GM12878 (cell line): Measurements from ENCODE around the gene DCC. TPM values are rescaled to one million over a fixed set of nuclear protein-coding genes. Genes with fewer than 3 reads are reported as not detected.

ENCODE experiments used
- ATAC-seq: fragments of 200-7000 bp; cut with Tn5 transposase; 3 replicates; pipeline ENCODE4 v1.9.1; 2020; ENCODE audit warnings: mild to moderate bottlenecking, moderate library complexity
- BruUV-seq: library from RNA; stranded (reverse); fragments of 400-500 nt; replicated peaks from 2 replicates; lab custom pipeline; 2021; lab: Mats Ljungman, UMichigan
- CTCF ChIA-PET: fragments of 300-600 bp; sonication (Branson Sonifier 250); formaldehyde crosslinking; extraction: SDS; loops from one replicate; lab custom pipeline; 2021; ENCODE audit warnings: inconsistent platforms; lab: Yijun Ruan, JAX
- POLR2A ChIA-PET: fragments of 350-600 bp; formaldehyde crosslinking; extraction: SDS; loops from one replicate; lab custom pipeline; 2021; ENCODE audit warnings: inconsistent platforms; lab: Charles Lee
- RAD21 ChIA-PET: fragments of 300-600 bp; sonication (Branson Sonifier 250); formaldehyde crosslinking; loops from one replicate; lab custom pipeline; 2023; ENCODE audit warnings: antibody characterized with exemption; ENCODE audit not compliant: unreplicated experiment; lab: Charles Lee
- SMC1A ChIA-PET: fragments of 300-600 bp; sonication (Branson Sonifier 250); formaldehyde crosslinking; loops from one replicate; lab custom pipeline; 2023; ENCODE audit not compliant: unreplicated experiment, uncharacterized antibody; lab: Charles Lee
- DNase-seq: peaks from one replicate; pipeline ENCODE4 v3.0.0-alpha.2; 2011; ENCODE audit warnings: low read depth, low spot score
- FAIRE-seq: peaks from 3 replicates; lab custom pipeline; 2011; peaks lifted over from hg19 to GRCh38; lab: Jason Lieb, UNC
- H2AFZ ChIP-seq: 2 replicates; pipeline ENCODE4 v1.6.0; 2011; ENCODE audit warnings: low read depth, low read length, control low read depth; ENCODE audit not compliant: control insufficient read depth
- H3K27ac ChIP-seq: 2 replicates; pipeline ENCODE4 v1.5.1; 2011; ENCODE audit warnings: control low read depth; ENCODE audit not compliant: control insufficient read depth, insufficient read depth
- H3K27me3 ChIP-seq, 2 experiments: replicated peaks in 1 of 2; 2 replicates each; pipeline versions ENCODE4 v1.6.0 to v1.6.1; 2011; ENCODE audit warnings: low read length in 1 of 2; ENCODE audit not compliant: control insufficient read depth in 2 of 2, insufficient read depth in 2 of 2
- H3K36me3 ChIP-seq, 2 experiments: 2 replicates each; pipeline ENCODE4 v1.5.1; 2011; ENCODE audit warnings: low read length in 1 of 2; ENCODE audit not compliant: control insufficient read depth in 2 of 2, insufficient read depth in 2 of 2
- H3K4me1 ChIP-seq: 2 replicates; pipeline ENCODE4 v1.6.1; 2011; ENCODE audit warnings: mild to moderate bottlenecking, low read length, moderate library complexity, mixed read lengths; ENCODE audit not compliant: control insufficient read depth, insufficient read depth
- H3K4me2 ChIP-seq: 2 replicates; pipeline ENCODE4 v1.6.0; 2011; ENCODE audit warnings: control low read depth; ENCODE audit not compliant: control insufficient read depth, insufficient read depth
- H3K4me3 ChIP-seq: fragments of 200-600 bp; sonication (generic); 2 replicates; pipeline ENCODE4 v1.5.1; 2016
- H3K79me2 ChIP-seq: 2 replicates; pipeline ENCODE4 v1.6.0; 2011; ENCODE audit warnings: low read length; ENCODE audit not compliant: control insufficient read depth, insufficient read depth
- H3K9ac ChIP-seq: 2 replicates; pipeline ENCODE4 v1.8.0; 2011; ENCODE audit warnings: low read length, control low read depth, mixed read lengths; ENCODE audit not compliant: control insufficient read depth, insufficient read depth
- H3K9me3 ChIP-seq: replicated peaks from 3 replicates; pipeline ENCODE4 v1.5.1; 2011; ENCODE audit warnings: mild to moderate bottlenecking, low read length; ENCODE audit not compliant: control insufficient read depth, insufficient read depth
- H4K20me1 ChIP-seq: 2 replicates; pipeline ENCODE4 v1.6.0; 2011; ENCODE audit not compliant: control insufficient read depth, insufficient read depth
- ETV6 ChIP-seq, 2 experiments: fragments of 450-650 bp in 1 of 2; IDR thresholded peaks in 1 of 2; conservative IDR thresholded peaks in 1 of 2; 2 replicates each; pipeline ENCODE4 v1.6.1; 2014; ENCODE audit warnings: antibody characterized with exemption in 1 of 2, borderline replicate concordance in 1 of 2, low read depth in 1 of 2, mild to moderate bottlenecking in 1 of 2, moderate library complexity in 1 of 2
- HDAC6 ChIP-seq: fragments of 200-600 bp; sonication (generic); IDR thresholded peaks from one replicate; pipeline ENCODE4 v1.8.0; 2017; ENCODE audit warnings: antibody characterized with exemption; ENCODE audit not compliant: unreplicated experiment
- MEF2A ChIP-seq: IDR thresholded peaks from 2 replicates; pipeline ENCODE4 v1.6.1; 2011; ENCODE audit warnings: low read depth, mild to moderate bottlenecking, low read length, moderate library complexity; ENCODE audit not compliant: insufficient read depth
- NFXL1 ChIP-seq: fragments of 450-650 bp; IDR thresholded peaks from 2 replicates; pipeline ENCODE4 v1.6.1; 2017; ENCODE audit warnings: antibody characterized with exemption, mild to moderate bottlenecking, borderline replicate concordance
- PAX8 ChIP-seq: fragments of 450-650 bp; IDR thresholded peaks from 2 replicates; pipeline ENCODE4 v1.6.1; 2017; ENCODE audit warnings: mild to moderate bottlenecking, moderate library complexity
- POU2F2 ChIP-seq: IDR thresholded peaks from 3 replicates; pipeline ENCODE4 v1.6.1; 2011; ENCODE audit warnings: low read depth, mild to moderate bottlenecking, low read length, borderline replicate concordance
- SIX5 ChIP-seq: IDR thresholded peaks from 2 replicates; pipeline ENCODE4 v1.6.1; 2011; ENCODE audit warnings: mild to moderate bottlenecking, low read depth, low read length, moderate library complexity; ENCODE audit not compliant: severe bottlenecking
- SPI1 ChIP-seq: IDR thresholded peaks from 2 replicates; pipeline ENCODE4 v1.6.1; 2011; ENCODE audit warnings: low read depth, mild to moderate bottlenecking, low read length, moderate library complexity, borderline replicate concordance; ENCODE audit not compliant: insufficient read depth
- TCF12 ChIP-seq: IDR thresholded peaks from 2 replicates; pipeline ENCODE4 v1.6.1; 2011; ENCODE audit warnings: low read depth, mild to moderate bottlenecking, low read length
- ZNF207 ChIP-seq: fragments of 450-650 bp; IDR thresholded peaks from 2 replicates; pipeline ENCODE4 v1.6.1; 2014; ENCODE audit warnings: antibody characterized with exemption, mild to moderate bottlenecking, borderline replicate concordance
- ZNF384 ChIP-seq: IDR thresholded peaks from 2 replicates; pipeline ENCODE4 v1.6.1; 2012; ENCODE audit warnings: low read depth, mild to moderate bottlenecking, low read length, improper control_type of control experiment, borderline replicate concordance
- WGBS: methylation state at CpG from one replicate; pipeline ENCODE4 v1.1.6; 2016; ENCODE audit warnings: low lambda C conversion rate; ENCODE audit not compliant: insufficient replicate concordance, insufficient coverage; ENCODE audit errors: missing lambda C conversion rate; 5-methylcytosine and 5-hydroxymethylcytosine counted together
- in situ Hi-C: fragments of 300-500 bp; cut with MboI; formaldehyde crosslinking; loops from 9 replicates; pipeline ENCODE4 v1.14.3; 2018; ENCODE audit warnings: mixed read lengths
- intact Hi-C: fragments of 100-400 bp; cut with micrococcal nuclease; formaldehyde crosslinking; loops from one replicate; pipeline ENCODE4 v1.14.2; 2022; ENCODE audit not compliant: unreplicated experiment
- polyA plus RNA-seq, 11 experiments: library from polyadenylated mRNA; depleted of rRNA in 4 of 11; unstranded in 6 of 11; stranded (reverse) in 5 of 11; fragments of >200 nt; fragmentation: Nextera tagmentation in 4 of 11; fragmentation: Illumina TruSeq in 1 of 11; extraction: Ambion mirVana in 4 of 11; extraction: Trizol in 1 of 11; gene quantifications; 1 replicate in 1 of 11; 2 replicates in 10 of 11; pipeline versions ENCODE4 v1.2.1 to v1.2.3, GENCODE V29; 2011 to 2016; ENCODE audit warnings: inconsistent platforms in 2 of 11, missing spikeins in 2 of 11, low read depth in 1 of 11
- total RNA-seq, 4 experiments: library from RNA; depleted of rRNA in 3 of 4; stranded (reverse); fragments of >200 nt in 3 of 4; fragmentation: Illumina TruSeq in 1 of 4; extraction: Trizol in 1 of 4; gene quantifications; 2 replicates each; pipeline versions ENCODE4 v1.2.1 to v1.2.3, GENCODE V29; 2013 to 2021
- TF ChIP-seq, protein P1 (sequence below): fragments of 450-650 bp; IDR thresholded peaks from 2 replicates; pipeline ENCODE4 v1.6.1; 2016; ENCODE audit warnings: mild to moderate bottlenecking, moderate library complexity, borderline replicate concordance
- TF ChIP-seq, protein P2 (sequence below): fragments of 450-650 bp; IDR thresholded peaks from 2 replicates; pipeline ENCODE4 v1.6.1; 2017; ENCODE audit warnings: antibody characterized with exemption, mild to moderate bottlenecking, moderate library complexity
- TF ChIP-seq, protein P3 (sequence below): IDR thresholded peaks from 2 replicates; pipeline ENCODE4 v1.6.1; 2011; ENCODE audit warnings: borderline replicate concordance, low read depth, mild to moderate bottlenecking, moderate library complexity, mixed read lengths, low read length; ENCODE audit not compliant: insufficient read depth; ENCODE audit errors: extremely low read length

DCC gene
- total and polyA plus RNA-seq, 10 of the 15 experiments (the other 5 are each of a cell fraction or from before 2014, with no cell fraction given): 0.01 TPM; not detected in 9

DNA sequence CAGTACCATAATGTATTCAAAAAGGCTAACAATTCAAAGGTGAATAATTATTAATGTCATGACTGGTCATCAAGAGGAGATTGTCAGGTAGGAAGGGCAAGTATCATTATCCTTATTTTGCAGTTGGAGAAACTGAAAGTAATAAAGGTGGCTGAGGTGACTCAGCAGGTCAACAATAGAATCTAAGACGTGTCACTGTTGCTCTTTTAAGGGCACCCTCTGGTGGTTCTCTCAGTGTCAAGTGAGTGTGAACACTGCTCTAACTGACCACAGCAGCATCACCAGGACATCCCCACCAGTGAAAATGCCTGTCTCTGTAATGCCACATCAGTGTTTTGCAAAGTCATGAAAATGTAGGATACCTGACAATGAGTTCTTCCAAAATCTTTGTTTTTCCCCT lies 69.7 kb downstream of the DCC start (continued):
- no peak for TF ChIP-seq ZNF384
- TF ChIP-seq PAX8: no peak
- TF ChIP-seq SIX5: no peak
- no peak for TF ChIP-seq HDAC6

DNA sequence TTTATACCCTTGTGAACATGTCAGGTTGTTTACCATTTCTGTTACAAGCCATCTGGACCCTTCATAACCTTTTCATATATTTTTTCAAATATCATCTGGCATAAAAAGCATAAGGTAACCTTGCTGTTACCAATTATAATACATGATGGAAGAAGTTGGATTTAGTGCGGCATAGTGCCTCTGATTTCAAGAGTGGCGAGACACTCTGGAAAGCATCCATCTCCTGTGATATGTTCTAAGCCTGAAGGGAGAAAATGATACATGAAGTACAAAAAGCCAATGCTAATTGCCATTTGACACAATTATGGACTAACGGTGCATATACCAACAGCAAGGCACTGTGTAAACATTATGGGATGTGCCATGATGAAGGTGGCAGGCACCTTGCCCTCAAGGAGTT lies 75.1 kb downstream of the DCC start:
- Histone ChIP-seq H3K4me1 (no peaks in the 10 kb centered on the region), H4K20me1 (no peaks in the 10 kb centered on the region), H3K9ac (no peak overlapping the region), H3K27me3 (no peaks in the 10 kb centered on the region), H3K36me3 (no peaks in the 10 kb centered on the region), H3K9me3 (no peaks in the 10 kb centered on the region), H3K27ac (no peak overlapping the region), H2AFZ (no peak overlapping the region), H3K4me3 (no peak overlapping the region), H3K4me2 (no peak overlapping the region), H3K79me2 (no peaks in the 10 kb centered on the region)
- no TSS peak for BruUV-seq
- ChIA-PET CTCF (no interaction called here), RAD21 (no interaction called here), SMC1A (no interaction called here), POLR2A (no interaction called here)
- intact Hi-C loops: no loop called here
- DNase-seq (no peak), FAIRE-seq (no peak), ATAC-seq (no peak)
- in situ Hi-C loops: no loop called here
- 57% methylated on average over 3 of the region's 3 CpGs for WGBS
- TF ChIP-seq MEF2A (no peak), ZNF207 (no peak), SPI1 (no peak), TCF12 (no peak), POU2F2 (no peak), ETV6 (conservative IDR thresholded peaks at IDR 0.05 in 1 of 2, IDR thresholded peaks at IDR 0.05 in 1 of 2; ENCODE audit: borderline replicate concordance in 1 of 2, low read depth in 1 of 2) (no peak), NFXL1 (no peak)
- TF ChIP-seq, protein P1, sequence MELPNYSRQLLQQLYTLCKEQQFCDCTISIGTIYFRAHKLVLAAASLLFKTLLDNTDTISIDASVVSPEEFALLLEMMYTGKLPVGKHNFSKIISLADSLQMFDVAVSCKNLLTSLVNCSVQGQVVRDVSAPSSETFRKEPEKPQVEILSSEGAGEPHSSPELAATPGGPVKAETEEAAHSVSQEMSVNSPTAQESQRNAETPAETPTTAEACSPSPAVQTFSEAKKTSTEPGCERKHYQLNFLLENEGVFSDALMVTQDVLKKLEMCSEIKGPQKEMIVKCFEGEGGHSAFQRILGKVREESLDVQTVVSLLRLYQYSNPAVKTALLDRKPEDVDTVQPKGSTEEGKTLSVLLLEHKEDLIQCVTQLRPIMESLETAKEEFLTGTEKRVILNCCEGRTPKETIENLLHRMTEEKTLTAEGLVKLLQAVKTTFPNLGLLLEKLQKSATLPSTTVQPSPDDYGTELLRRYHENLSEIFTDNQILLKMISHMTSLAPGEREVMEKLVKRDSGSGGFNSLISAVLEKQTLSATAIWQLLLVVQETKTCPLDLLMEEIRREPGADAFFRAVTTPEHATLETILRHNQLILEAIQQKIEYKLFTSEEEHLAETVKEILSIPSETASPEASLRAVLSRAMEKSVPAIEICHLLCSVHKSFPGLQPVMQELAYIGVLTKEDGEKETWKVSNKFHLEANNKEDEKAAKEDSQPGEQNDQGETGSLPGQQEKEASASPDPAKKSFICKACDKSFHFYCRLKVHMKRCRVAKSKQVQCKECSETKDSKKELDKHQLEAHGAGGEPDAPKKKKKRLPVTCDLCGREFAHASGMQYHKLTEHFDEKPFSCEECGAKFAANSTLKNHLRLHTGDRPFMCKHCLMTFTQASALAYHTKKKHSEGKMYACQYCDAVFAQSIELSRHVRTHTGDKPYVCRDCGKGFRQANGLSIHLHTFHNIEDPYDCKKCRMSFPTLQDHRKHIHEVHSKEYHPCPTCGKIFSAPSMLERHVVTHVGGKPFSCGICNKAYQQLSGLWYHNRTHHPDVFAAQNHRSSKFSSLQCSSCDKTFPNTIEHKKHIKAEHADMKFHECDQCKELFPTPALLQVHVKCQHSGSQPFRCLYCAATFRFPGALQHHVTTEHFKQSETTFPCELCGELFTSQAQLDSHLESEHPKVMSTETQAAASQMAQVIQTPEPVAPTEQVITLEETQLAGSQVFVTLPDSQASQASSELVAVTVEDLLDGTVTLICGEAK: no peak
- TF ChIP-seq, protein P2, sequence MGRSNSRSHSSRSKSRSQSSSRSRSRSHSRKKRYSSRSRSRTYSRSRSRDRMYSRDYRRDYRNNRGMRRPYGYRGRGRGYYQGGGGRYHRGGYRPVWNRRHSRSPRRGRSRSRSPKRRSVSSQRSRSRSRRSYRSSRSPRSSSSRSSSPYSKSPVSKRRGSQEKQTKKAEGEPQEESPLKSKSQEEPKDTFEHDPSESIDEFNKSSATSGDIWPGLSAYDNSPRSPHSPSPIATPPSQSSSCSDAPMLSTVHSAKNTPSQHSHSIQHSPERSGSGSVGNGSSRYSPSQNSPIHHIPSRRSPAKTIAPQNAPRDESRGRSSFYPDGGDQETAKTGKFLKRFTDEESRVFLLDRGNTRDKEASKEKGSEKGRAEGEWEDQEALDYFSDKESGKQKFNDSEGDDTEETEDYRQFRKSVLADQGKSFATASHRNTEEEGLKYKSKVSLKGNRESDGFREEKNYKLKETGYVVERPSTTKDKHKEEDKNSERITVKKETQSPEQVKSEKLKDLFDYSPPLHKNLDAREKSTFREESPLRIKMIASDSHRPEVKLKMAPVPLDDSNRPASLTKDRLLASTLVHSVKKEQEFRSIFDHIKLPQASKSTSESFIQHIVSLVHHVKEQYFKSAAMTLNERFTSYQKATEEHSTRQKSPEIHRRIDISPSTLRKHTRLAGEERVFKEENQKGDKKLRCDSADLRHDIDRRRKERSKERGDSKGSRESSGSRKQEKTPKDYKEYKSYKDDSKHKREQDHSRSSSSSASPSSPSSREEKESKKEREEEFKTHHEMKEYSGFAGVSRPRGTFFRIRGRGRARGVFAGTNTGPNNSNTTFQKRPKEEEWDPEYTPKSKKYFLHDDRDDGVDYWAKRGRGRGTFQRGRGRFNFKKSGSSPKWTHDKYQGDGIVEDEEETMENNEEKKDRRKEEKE: no peak
- TF ChIP-seq, protein P3, sequence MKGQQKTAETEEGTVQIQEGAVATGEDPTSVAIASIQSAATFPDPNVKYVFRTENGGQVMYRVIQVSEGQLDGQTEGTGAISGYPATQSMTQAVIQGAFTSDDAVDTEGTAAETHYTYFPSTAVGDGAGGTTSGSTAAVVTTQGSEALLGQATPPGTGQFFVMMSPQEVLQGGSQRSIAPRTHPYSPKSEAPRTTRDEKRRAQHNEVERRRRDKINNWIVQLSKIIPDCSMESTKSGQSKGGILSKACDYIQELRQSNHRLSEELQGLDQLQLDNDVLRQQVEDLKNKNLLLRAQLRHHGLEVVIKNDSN: no peak
